LHCN-M2 (cell line): ENCODE measurements around the gene KCNN3. TPM values are rescaled to one million over a fixed set of nuclear protein-coding genes. Genes with fewer than 3 reads are reported as not detected.
A peak's percentile ranks its signal among the peaks of the same experiment; 100 is the strongest.

Experiments used
- DNase-seq: peaks from one replicate; pipeline ENCODE4 v3.0.0-alpha.2; 2012; ENCODE audit warnings: low read depth
- total RNA-seq: library from RNA; depleted of rRNA; stranded (reverse); fragments of >200 nt; gene quantifications from 2 replicates; pipeline ENCODE4 v1.2.3, GENCODE V29; 2014; rRNA removed

Gene KCNN3
- total RNA-seq, 1 experiment from 2014 or later, result 2.8 TPM

DNA sequence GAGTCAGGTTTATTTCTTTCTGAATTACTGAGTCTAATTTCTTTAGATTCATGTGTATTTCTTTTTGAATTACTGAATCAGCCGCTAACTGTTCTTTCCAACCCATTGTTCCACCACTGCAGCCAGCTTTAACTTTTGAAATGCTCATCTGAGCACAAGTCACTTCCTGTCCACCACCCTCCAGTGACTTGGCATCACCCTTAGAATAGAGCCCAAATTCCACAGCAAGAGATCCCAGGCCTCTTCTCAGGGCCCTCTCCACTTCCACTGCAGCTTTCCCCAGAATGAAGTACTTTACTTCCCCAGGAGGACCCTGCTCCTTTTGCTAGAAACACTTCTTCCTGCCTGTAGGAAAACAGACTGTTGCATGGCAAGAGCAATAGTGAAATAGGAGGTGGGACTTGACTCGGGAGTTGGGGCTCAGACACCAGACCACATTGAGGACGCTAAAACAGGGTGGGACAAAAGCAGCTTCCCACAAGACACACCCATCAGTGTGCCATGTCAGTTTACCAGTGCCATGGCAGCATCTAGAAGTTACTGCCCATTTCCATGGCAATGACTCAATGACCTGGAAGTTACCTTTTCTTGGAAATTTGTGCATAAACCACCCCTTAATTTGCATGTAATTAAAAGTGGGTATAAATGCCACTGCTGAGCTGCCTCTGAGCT, 205.6 kb downstream of the KCNN3 start:
- DNase-seq, result peak; percentile 32

DNA sequence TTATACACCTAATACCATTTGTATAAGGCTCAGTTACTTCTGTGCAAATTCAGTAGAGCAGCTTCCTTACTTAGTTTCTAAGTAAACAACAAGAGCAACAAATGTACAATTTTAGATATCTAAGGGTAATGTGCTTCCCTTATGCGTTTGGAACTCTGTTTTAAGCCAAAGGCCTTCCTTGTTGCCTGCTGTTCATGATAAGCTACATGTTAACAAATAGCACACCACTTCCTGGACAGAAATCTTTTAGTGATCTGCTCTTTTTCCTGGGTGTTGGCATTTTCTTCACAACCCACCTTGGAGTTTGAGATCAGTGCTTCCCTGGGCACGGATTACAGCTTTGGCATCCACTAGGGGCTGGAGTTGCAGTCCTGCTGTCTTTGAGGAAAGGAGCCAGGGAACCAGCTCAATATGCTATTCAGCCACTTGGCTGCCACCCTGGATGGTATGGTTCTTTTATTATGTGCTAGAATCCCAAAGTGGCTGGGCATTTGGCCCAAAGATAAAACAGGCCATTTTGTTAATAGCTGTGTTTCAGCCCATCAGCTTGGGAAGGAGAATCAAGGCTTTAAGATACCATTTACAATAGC, 206.5 kb downstream of the KCNN3 start:
- DNase-seq, result peak; percentile 46

DNA sequence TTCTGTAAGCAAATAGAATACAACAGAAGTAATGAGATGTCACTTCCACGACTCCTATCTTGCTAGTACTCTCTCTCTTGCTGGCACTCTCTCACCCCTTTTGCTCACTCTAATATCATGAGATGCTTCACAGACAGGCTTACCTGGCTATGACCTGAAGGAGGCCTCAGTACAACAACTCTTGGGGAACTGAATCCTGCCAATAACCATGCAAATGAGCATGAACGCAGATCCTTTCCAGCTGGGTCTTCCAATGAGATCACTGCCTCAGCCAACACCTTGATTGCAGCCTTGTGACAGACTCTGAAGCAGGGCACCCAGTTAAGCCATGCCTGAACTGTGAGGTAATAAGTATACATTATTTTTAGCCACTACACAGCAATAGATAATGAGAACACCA, 209.0 kb downstream of the KCNN3 start:
- DNase-seq, result no peak

DNA sequence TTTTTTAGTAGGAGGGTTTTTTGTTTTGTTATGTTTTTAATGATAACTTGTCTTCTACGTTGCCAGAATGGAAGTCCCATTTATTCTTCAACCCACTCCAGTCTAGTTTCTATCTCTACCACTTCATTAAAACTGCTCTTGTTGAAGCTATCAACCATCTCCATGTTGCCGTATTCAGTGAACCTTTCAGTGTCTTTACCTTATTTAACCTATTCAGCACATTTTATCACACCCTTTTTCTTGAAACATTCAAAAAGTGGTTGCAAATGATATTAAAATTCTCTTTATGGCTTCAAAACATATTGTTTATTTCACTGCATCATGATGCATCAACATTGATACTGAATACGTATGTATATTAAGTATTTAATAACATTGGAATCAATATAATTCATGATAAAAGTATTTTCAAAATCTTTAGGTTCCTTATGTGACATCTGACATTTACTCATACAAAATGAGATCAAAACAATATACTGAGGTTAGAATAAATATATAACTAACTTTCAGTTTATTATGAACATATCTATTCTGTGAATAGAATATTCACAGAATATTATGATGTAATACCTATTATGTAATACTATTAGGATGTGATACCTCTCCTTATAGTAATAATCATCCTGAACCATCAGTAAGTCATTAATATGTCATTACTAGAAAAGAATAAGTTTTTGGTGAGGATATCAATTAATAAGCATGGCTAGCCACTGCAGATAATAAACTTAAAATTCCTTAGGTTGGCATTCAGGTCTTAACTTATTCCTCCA, 210.1 kb downstream of the KCNN3 start:
- DNase-seq, result no peak

DNA sequence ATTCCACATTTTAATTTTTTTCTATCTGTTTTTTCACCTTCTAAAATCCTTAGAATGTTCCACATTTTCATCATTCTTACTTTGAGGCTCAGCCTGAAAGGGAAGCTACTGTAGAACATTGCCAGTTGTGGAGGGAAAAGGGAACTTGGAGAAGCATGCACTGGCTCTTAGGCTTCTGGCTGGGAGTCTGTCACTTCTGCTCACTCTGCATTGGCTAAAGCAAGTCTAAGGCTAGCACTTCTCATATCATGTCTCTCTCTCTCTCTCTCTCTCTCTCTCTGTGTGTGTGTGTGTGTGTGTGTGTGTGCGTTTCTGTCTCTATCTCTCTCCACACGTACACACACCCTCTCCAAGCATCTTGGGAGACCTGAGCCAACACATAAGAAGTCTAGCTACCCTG, 212.5 kb downstream of the KCNN3 start:
- peak; percentile 1 for DNase-seq

DNA sequence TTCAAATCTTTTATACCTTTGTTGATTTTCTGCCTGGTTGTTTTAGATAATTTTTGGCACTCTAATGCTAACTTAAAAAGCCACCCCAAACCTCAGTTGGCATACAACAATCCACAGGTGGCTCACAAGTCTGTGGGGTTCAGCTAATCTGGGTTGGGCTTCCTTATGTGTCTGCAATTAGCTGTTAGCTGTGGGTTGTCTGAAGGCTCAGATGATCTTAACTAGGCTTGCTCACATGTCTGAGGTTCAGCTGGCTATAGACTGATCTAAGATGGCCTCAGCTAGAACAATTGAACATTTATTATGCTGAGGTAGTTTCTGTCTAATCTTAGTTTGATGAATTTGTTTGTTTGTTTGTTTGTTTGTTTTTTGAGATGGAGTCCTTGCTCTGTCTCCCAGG, 217.2 kb downstream of the KCNN3 start:
- no peak for DNase-seq

Other genes with a start within 250 kb of the KCNN3 start
- 8.0 and 9.1 TPM in 2 replicates for gene PMVK, start 66.4 kb upstream of the KCNN3 start, total RNA-seq
- gene PBXIP1, start 85.8 kb upstream of the KCNN3 start, total RNA-seq, result 94.5 and 141 TPM in 2 replicates
- gene PYGO2, start 91.5 kb upstream of the KCNN3 start, total RNA-seq, result 21.6 and 24.5 TPM in 2 replicates
- 325 and 337 TPM in 2 replicates for gene SHC1, start 100.5 kb upstream of the KCNN3 start, total RNA-seq
- gene CKS1B, start 104.4 kb upstream of the KCNN3 start, total RNA-seq, result 164 and 175 TPM in 2 replicates
- 30.9 and 41.3 TPM in 2 replicates for gene FLAD1, start 113.1 kb upstream of the KCNN3 start, total RNA-seq
- gene LENEP, start 123.3 kb upstream of the KCNN3 start, total RNA-seq, result not detected in 2 replicates
- gene ZBTB7B, start 132.5 kb upstream of the KCNN3 start, total RNA-seq, result 18.9 and 19.5 TPM in 2 replicates
- gene DCST2, start 163.5 kb upstream of the KCNN3 start, total RNA-seq, result 0.11 and 0.13 TPM in 2 replicates
- not detected in 2 replicates for gene DCST1, start 163.5 kb upstream of the KCNN3 start, total RNA-seq
- gene ADAM15, start 181.0 kb upstream of the KCNN3 start, total RNA-seq, result 82.4 and 86.7 TPM in 2 replicates
- gene EFNA4, start 193.5 kb upstream of the KCNN3 start, total RNA-seq, result 8.0 and 8.7 TPM in 2 replicates
- gene EFNA3, start 208.6 kb upstream of the KCNN3 start, total RNA-seq, result 1.7 and 2.1 TPM in 2 replicates